ENCODE measurements around the gene WDR54. TPM values are rescaled to one million over a fixed set of nuclear protein-coding genes. Genes with fewer than 3 reads are reported as not detected.

WDR54 gene
- total RNA-seq, 1 donor from 2014 or later: 15.8 TPM

GRCh38 chr2:74444498-74445318 is 23.2 kb downstream of the WDR54 start:
- peaks cover 26% of the 10 kb centered on the region for H3K27me3 Mint-ChIP-seq (ENCODE audit: unreplicated experiment)
- no peak for DNase-seq (ENCODE audit: extremely low spot score, unreplicated experiment)
- TF ChIP-seq CTCF (IDR thresholded peaks at IDR 0.05): no peak
- no peak overlapping the region for H3K27ac Mint-ChIP-seq (ENCODE audit: unreplicated experiment)
- H3K36me3 Mint-ChIP-seq (ENCODE audit: unreplicated experiment): no peaks in the 10 kb centered on the region
- peaks cover 20% of the 10 kb centered on the region for H3K4me1 Mint-ChIP-seq (ENCODE audit: unreplicated experiment)
- no peak overlapping the region for H3K4me3 Mint-ChIP-seq (ENCODE audit: unreplicated experiment)
- H3K9me3 Mint-ChIP-seq (ENCODE audit: unreplicated experiment): no peaks in the 10 kb centered on the region

- Mint-ChIP-seq H3K27me3 (ENCODE audit: unreplicated experiment) (peaks cover 31% of the 10 kb centered on the region), H3K27ac (ENCODE audit: unreplicated experiment) (no peak overlapping the region), H3K9me3 (ENCODE audit: unreplicated experiment) (no peaks in the 10 kb centered on the region), H3K4me3 (ENCODE audit: unreplicated experiment) (no peak overlapping the region), H3K36me3 (ENCODE audit: unreplicated experiment) (no peaks in the 10 kb centered on the region), H3K4me1 (ENCODE audit: unreplicated experiment) (peaks cover 12% of the 10 kb centered on the region)
- no peak for TF ChIP-seq CTCF (IDR thresholded peaks at IDR 0.05)
- no peak for DNase-seq (ENCODE audit: extremely low spot score, unreplicated experiment)
Measured at GRCh38 chr2:74447230-74447999, 25.9 kb downstream of the WDR54 start.

- Mint-ChIP-seq H3K36me3 (ENCODE audit: unreplicated experiment) (no peaks in the 10 kb centered on the region), H3K27me3 (ENCODE audit: unreplicated experiment) (peaks cover 40% of the 10 kb centered on the region), H3K27ac (ENCODE audit: unreplicated experiment) (no peak overlapping the region), H3K4me1 (ENCODE audit: unreplicated experiment) (peaks cover 12% of the 10 kb centered on the region), H3K4me3 (ENCODE audit: unreplicated experiment) (no peak overlapping the region), H3K9me3 (ENCODE audit: unreplicated experiment) (no peaks in the 10 kb centered on the region)
- no peak for TF ChIP-seq CTCF (IDR thresholded peaks at IDR 0.05)
- no peak for DNase-seq (ENCODE audit: extremely low spot score, unreplicated experiment)
Measured at GRCh38 chr2:74448771-74449170, 27.2 kb downstream of the WDR54 start.

- TF ChIP-seq CTCF (IDR thresholded peaks at IDR 0.05): no peak
- Mint-ChIP-seq H3K9me3 (ENCODE audit: unreplicated experiment) (no peaks in the 10 kb centered on the region), H3K27ac (ENCODE audit: unreplicated experiment) (no peak overlapping the region), H3K36me3 (ENCODE audit: unreplicated experiment) (no peaks in the 10 kb centered on the region), H3K4me1 (ENCODE audit: unreplicated experiment) (peaks cover 14% of the 10 kb centered on the region), H3K27me3 (ENCODE audit: unreplicated experiment) (peaks cover 28% of the 10 kb centered on the region), H3K4me3 (ENCODE audit: unreplicated experiment) (no peak overlapping the region)
- no peak for DNase-seq (ENCODE audit: extremely low spot score, unreplicated experiment)
Measured at GRCh38 chr2:74450570-74451190, 29.1 kb downstream of the WDR54 start.

All from osteocyte (in vitro differentiated cells).